ENCODE results near the gene CFAP52.
"Not testable (repeated sequence)": the region's sequence is repeated elsewhere in the genome, so short reads cannot be mapped to it uniquely, and the experiment has no call there.

Gene CFAP52

DNA sequence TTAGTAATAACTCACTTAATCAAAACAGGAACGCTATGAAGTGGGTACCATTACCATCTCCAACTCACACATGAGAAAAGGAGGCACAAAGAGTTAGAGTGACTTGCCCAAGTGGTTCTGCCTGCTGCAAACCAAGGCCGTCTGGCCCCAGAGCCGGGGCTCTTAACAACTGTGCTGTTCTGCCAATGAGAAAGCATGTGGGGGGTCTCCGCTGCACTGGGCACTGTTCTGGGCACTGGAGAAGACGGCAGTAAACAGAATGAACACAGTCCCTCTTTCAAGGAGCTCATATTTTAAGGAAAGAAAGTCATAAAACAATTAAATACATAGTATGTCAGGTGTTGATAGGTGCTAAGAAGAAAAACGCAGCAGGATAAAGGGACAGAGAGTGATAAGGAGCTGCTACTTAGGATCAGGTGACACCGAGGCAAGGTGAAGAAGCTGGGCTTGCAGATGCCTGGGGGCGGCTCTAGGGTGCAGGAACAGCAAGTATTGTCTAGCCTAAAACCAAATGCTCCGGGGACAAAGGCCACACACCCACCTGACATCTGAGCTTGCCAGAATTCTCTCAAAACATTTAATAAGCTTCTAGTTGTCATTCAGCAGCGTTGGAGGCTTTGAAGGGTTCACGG, 7.4 kb upstream of the CFAP52 start:
- no peak for DNase-seq (ENCODE audit: low spot score)

DNA sequence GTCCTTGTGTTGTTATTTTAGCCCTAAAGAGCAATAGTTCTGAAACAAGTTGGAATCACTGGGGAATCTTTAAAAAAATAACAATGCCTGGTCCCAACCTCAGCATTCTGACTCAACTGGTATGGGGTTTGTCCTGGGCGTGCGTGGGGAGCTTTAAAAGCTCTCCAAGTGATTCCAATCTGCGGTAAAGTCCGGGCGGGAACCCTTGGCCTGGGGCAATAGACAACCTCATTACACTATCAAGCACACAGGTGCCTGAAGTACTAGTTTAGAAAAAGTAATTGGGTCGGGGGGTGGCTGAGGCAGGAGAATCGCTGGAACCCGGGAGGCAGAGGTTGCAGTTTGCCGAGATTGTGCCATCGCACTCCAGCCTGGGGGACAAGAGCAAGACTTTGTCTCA, 5.2 kb upstream of the CFAP52 start:
- no peak for DNase-seq (ENCODE audit: low spot score)

DNA sequence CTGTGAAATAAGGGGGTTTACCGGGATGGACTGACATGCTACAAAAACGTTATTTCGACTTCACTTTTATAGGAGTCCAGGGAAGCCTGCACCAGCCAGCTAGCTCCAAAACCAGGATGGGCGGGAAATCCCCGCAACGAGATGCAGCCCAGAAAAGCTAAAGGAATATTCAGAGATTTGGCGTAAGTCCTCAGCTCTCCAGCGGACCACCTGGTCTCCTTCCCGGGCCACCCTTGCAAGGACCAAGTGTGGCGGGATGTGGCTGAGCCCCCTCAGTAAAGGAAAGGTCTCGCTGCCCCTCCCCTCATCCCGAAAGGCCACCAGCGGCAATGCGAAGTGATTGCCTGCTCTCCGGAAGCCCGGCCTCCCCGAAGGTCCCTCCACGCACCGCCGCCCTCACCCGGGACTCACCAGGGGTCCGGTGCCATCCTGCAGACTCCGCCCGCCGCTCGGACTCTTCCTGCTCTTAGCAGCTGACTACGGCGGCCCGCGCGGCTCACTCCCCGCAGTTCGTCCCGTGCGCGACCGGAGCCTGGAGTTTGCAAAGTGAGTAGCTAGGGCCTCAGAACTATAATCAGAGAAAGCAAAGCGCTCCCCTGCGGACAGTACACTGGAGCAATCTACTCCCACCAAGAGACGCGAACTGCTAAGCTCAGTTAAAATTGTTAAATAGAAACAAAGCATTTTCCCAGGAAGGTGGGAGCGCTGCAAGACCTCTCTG, 901 bp upstream of the CFAP52 start, which contains the start of gene STX8:
Gene STX8 (minus strand): TSS at position 440 of the 721 bp plus-strand sequence. CDS start 12 bp downstream, at position 428.
- DNase-seq (ENCODE audit: low spot score), result peak; percentile 85

DNA sequence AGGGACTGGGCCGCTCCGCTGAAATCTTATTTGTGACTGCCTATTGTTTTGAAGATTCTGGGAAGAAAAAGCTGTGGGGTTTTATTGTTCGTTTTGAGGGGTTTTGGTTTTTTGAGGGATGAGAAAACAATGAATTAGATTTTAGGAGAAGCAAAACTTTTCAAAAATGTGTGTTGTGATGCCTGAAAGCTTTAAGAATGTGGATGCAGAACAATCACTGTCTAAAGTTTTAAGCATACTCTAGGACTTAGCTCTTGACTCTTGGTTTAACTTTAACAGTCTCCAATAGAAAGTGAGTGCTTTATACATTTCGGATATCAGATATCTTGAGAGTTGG, 899 bp downstream of the CFAP52 start:
- no peak for DNase-seq (ENCODE audit: low spot score)

DNA sequence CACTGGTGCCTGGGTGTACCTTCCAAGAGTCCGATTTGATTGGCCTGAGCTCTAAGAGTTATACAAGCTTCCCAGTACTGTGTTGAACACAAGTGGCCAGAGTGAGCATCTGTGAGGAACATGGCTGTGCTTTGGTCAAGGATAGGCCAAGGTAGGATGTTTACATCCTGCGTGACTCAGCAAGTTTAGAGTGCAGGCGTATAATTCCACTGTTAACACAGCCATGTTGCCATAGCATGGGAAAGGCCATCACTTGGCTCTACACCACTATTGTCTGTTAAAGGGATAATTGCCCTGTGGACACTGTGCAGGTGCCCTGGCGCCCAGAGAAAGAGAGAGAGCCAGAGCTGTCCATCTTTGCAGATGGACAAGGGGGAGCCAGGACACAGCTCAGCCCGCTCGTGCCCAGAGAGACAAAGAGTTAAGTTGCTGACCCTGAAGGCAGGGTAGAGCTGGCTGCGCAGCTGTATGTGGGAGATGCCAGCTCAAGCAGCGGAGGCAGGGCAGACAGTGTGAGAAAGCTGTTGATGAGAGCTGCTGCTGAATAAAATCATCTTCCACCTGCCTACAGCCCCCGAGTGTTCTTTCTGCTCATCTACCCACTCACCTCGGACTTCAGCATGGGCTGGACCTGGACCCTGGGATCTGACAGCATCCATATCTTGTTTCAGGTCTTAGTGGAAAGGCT, 11.7 kb downstream of the CFAP52 start:
- no peak for DNase-seq (ENCODE audit: low spot score)

DNA sequence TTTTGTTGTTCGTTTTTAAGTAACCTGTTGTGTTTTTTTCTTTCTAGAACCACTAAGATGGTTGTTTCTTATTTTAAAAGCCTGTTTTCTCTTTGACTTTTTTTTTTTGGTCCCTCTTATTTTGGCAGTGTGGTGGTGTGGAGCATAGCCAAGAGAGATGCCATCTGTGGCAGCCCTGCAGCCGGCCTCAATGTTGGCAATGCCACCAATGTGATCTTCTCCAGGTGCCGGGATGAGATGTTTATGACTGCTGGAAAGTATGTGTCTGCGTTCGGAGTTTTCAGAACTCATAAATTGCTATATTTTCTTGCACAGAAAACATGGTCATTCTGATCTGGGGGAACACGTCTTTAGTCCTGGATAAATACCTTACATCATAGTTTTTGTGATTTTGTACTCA, 17.6 kb downstream of the CFAP52 start:
- no peak for DNase-seq (ENCODE audit: low spot score)

DNA sequence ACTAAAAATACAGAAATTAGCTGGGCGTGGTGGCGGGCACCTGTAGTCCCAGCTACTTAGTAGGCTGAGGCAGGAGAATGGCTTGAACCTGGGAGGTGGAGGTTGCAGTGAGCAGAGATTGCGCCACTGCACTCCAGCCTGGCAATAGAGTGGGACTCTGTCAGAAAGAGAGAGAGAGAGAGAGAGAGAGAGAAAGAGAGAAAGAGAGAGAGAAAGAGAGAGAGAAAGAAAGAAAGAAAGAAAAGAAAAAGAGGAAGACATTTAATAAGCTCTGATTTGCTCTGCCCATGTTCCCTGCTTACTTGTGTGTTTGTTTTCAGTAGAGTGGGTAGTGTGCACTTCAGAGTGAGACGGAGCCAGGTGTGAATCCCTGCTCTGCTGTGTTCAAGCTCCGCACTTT, 21.2 kb downstream of the CFAP52 start:
- DNase-seq (ENCODE audit: low spot score), result not testable (repeated sequence)

DNA sequence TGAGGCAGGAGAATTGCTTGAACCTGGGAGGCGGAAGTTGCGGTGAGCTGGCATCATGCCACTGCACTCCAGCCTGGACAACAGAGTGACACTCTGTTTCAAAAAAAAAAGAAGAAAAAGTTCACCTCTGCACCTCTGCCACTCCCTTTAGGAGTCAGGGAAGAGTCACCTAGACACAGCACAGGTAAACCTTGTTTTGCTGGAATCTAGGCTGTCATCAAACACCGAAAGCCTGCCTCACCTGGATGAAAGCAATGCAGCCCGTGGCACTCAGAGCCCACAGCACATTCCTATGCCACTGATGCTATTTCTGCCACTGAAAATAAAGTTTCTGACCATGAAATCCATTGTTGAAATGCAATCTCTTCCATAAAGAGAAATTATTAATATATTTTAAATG, 22.2 kb downstream of the CFAP52 start:
- no peak for DNase-seq (ENCODE audit: low spot score)

DNA sequence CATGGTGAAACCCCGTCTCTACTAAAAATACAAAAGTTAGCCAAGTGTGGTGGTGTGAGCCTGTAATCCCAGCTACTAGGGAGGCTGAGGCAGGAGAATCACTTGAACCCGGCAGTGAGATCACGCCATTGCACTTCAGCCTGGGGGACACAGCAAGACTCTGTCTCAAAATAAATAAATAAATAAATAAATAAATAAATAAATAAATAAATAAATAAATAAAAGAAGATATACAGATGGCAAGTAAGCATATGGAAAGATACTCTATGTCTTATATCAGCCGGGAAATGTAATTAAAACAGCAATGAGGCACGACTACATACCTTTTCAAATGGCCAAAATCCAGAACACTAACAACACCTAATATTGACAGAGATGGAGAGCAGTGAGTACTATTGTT, 28.1 kb downstream of the CFAP52 start:
- not testable (repeated sequence) for DNase-seq (ENCODE audit: low spot score)

DNA sequence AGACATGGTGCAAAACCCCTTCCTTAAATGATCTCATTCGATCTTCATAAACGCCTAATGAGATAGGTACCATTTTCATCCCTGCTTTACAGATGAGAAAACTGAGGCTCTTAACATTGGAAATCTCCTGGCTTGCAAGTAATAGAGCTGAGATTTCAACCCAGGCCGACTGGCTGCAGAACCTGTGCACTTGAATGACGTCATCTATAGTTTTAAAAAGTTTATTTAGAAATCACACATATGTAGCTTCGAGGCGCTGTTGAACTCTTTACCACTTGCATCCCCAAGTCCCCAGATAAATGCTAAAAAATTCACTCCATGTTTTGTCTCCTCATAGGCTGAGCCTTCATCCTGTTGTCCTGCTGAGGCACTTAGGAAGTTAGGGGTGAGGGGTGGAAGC, 30.0 kb downstream of the CFAP52 start:
- no peak for DNase-seq (ENCODE audit: low spot score)

DNA sequence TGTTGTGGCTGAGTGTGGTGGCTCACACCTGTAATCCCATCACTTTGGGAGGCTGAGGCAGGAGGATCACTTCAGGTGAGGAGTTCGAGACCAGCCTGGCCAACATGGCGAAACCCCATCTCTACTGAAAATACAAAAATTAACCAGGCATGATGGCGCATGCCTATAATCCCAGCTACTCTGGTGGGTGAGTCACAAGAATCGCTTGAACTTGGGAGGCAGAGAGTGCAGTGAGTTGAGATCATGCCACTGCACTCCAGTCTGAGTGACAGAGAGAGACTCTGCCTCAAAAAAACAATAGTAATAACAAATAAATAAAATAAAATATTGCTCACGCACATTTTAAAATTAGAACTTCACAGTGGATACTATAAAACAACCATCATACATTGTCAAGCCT, 30.6 kb downstream of the CFAP52 start:
- DNase-seq (ENCODE audit: low spot score), result not testable (repeated sequence)

DNA sequence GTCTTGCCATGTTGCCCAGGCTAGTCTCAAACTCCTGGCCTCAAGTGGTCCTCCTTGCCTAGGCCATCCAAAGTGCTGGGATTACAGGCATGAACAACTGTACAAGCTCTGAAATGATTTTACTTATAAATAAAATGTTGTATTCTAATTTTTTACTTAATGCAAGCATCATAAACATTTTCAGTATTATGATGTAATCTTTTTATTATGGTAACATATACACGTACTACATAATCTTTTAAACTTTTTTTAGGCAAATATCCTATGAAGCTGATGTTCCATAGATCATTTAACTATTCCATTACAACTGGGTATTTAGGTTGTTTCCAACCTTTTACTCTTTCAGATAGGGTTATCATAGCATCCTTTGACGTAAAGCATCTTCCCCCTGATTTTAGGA, 35.1 kb downstream of the CFAP52 start:
- DNase-seq (ENCODE audit: low spot score), result no peak

DNA sequence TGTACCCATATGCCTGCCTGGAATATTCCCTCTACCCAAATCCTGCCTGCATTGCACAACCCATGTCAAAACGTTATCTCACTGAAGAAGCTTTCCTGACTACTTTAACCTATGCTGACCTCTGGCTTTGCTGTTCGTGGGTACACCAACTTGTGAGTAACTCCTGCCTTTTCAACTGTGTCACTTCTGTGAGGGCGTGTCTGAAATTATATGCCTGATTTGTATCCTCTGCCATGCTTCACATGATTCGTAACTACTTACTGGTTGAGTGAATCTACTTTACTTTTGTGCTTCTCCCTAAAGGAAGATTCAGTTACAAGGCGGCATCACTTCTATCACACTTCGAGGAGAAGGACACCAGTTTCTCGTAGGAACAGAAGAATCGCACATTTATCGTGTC, 35.6 kb downstream of the CFAP52 start:
- DNase-seq (ENCODE audit: low spot score), result no peak

DNA sequence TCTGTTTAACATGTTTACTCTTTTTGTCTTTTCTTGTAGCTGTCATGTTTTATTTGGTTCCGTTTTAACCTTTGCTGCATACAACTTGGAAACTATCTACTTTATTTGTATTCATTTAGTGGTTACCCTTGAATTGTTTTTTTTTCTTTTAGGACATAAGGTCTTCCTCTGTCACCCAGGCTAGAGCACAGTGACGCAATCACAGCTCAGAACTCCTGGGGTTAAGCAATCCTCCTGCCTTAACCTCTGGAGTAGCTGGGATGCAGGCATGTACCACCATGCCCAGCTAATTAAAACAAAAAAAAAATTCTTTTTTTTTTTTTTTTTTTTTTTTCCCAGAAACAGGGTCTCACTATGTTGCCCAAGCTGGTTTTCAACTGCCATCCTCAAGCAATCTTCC, 39.0 kb downstream of the CFAP52 start:
- DNase-seq (ENCODE audit: low spot score), result no peak

DNA sequence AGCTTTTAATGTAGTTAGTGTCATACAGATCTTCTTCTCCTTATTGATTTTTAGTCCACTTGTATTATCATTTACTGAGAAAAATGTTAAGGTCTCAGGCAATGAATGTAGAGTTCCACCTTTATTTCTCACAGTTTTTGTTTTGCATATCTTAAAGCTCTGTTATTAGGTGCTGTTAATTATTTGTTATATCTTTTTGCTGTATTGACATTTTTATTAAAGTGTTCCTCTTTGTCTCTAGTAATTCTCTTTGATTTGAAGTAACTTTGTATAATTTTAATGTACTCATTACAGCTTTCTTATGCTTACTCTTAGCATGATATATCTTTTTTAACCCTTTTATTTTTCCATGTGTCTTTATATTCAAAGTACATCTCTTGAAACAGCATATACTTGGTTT, 46.5 kb downstream of the CFAP52 start:
- no peak for DNase-seq (ENCODE audit: low spot score)

DNA sequence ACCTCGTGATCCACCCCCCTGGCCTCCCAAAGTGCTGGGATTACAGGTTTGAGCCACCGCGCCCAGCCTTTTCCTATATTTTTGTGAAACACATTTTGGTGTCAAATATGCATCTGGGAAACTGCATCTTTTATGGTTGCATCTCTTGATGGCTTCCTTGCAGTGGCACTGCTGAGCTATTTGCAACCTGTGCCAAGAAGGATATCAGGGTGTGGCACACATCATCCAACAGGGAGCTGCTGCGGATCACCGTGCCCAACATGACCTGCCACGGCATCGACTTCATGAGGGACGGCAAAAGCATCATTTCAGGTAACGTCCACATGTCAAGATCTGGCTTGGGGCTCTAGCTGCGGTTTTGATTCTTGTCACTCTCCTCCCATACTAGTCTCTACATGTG, 52.1 kb downstream of the CFAP52 start:
- DNase-seq (ENCODE audit: low spot score), result no peak

DNA sequence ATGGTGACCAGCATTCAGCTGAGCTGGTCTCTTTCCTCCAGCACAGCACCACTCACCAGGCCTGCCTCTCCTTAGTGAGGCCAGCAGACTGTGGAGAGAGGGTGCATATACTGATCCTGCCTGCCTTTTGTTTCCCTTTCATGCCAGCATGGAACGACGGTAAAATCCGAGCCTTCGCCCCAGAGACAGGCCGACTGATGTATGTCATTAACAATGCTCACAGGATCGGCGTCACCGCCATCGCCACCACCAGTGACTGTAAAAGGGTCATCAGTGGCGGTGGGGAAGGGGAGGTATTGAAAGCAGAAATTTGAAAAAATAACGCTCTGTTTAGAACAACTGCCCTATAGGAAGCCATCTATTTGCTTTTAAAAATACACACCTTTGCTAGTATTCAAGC, 56.3 kb downstream of the CFAP52 start:
- DNase-seq (ENCODE audit: low spot score), result no peak

DNA sequence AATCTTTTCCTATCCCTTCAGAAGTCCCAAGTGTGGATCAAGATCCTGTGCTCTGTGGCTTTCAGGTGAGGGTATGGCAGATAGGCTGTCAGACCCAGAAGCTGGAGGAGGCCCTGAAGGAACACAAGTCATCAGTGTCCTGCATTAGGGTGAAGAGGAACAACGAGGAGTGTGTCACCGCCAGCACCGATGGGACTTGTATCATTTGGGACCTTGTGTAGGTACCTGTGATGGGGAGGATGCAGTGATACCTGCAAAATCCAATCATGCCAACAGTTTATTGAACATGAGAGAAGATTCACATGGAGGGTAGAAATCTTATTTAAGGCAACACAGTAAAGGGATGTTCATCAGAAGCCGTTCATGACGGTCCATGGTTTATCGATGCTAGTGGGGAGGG, 58.9 kb downstream of the CFAP52 start:
- no peak for DNase-seq (ENCODE audit: low spot score)

DNA sequence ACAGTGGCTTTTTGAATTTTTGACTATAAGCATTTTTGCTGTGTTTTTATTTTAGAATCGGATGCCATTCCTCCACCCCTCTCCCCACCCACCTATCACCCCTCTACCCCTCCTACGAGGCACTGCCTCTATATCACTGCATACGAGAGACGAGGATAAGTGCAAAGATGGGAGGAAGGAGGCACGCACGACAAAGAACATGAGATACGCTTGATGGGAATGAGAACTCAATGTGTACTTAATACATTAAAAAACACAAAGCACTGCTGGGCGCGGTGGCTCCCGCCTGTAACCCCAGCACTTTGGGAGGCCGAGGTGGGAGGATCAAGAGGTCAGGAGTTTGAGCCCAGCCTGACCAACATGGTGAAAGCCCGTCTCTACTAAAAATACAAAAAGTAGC, 60.1 kb downstream of the CFAP52 start:
- no peak for DNase-seq (ENCODE audit: low spot score)

DNA sequence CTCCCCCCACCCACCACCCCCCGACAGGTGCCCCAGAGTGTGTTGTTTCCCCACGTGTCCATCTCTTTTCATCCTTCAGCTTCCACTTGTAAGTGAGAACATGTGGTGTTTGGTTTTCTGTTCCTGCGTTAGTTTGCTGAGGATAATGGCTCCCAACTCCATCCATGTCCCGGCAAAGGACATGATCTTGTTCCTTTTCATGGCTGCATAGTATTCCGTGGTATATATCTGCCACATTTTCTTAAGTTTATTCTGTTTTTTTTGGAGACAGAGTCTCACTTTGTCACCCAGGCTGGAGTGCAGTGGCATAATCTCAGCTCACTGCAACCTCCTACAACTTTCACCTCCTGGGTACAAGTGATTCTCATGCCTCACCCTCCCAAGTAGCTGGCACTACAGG, 63.9 kb downstream of the CFAP52 start:
- DNase-seq (ENCODE audit: low spot score), result not testable (repeated sequence)

DNA sequence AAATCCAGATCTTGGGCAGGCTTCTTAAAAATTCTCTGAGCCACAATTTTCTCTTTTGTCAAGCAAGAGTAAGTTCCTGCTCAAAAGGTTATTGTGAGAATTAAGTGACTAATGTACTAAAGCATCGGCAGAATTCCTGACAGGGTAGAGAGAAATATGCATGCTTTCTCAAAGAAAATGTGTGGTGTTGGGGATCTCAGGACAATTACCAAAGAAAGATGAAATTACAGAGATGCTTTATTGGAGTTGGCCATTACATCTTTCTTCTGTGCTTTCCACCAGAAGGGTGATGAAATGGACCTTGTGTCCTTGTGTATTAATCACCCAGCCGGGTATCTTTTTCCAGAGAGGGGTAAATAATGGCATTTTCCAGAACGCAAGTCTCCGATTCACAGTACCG, 67.2 kb downstream of the CFAP52 start:
- no peak for DNase-seq (ENCODE audit: low spot score)

DNA sequence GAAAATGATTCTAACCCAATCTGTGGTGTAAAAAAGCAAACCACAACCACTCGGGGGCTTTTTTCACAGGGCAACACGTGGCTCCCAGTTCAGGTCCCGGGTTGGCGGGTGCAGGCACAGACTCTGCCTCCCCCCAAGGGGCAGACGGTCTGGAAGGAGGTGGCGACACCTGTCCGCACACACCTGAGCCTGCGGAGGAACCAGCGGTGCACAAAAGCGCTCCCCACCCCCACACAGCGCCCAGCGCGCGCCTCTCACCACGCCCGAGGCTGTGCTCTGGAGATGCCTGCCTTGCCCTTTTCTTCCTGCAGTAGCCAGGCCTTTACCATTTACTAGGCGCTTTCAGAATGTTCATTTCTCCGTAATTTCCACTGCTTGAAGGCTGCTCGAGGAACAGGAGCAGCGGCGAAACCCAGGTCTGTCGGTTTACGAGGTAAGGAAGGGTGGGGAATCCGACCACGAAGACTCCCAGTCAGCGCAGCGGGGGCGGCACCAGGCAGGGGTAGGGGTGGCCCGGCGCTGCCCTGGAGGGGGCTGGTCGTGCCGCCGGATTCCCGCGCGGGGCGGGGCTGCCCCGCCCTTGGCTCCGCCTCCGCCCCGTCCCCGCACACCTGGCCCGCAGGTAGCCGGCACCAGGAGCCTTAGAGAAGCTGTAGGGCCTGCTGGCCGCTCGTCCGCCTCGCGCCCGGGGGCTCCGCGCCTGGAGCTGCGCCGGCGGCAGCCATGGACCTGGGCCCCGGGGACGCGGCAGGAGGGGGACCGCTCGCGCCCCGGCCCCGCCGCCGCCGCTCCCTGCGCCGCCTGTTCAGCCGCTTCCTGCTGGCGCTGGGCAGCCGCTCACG, 68.7 kb downstream of the CFAP52 start, which contains the start of gene USP43:
Gene USP43 (plus strand): TSS at position 608 of the 842 bp plus-strand sequence. CDS start 116 bp downstream, at position 724.
- no peak for DNase-seq (ENCODE audit: low spot score)

Data from hepatic stellate cell (primary cell).